Smooth muscle cell (in vitro differentiated cells): Measurements from ENCODE around the gene OR2T27. TPM values are rescaled to one million over a fixed set of nuclear protein-coding genes. Genes with fewer than 3 reads are reported as not detected.
"Not testable (repeated sequence)": the region's sequence is repeated elsewhere in the genome, so short reads cannot be mapped to it uniquely, and the experiment has no call there.

Source experiments
- DNase-seq: peaks from one replicate; lab custom pipeline; 2025; ENCODE audit not compliant: unreplicated experiment; lab: John Stamatoyannopoulos, UW
- H2AFZ ChIP-seq: fragments of 200-600 bp; sonication (generic); 2 replicates; pipeline ENCODE4 v1.6.0; 2016; ENCODE audit warnings: antibody characterized with exemption, low read depth, mild to moderate bottlenecking
- H3F3A ChIP-seq: fragments of 200-600 bp; sonication (generic); 2 replicates; pipeline ENCODE4 v1.6.0; 2017; ENCODE audit warnings: antibody characterized with exemption, low read depth
- H3K27ac ChIP-seq: fragments of 200-600 bp; sonication (generic); 2 replicates; pipeline ENCODE4 v1.5.1; 2016; ENCODE audit warnings: low read depth, mild to moderate bottlenecking
- H3K27me3 ChIP-seq: fragments of 200-600 bp; sonication (generic); 2 replicates; pipeline ENCODE4 v1.6.1; 2016; ENCODE audit warnings: low read depth, mild to moderate bottlenecking
- H3K36me3 ChIP-seq: fragments of 200-600 bp; sonication (generic); 2 replicates; pipeline ENCODE4 v1.5.1; 2016; ENCODE audit warnings: low read depth
- H3K4me1 ChIP-seq: fragments of 200-600 bp; sonication (generic); 2 replicates; pipeline ENCODE4 v1.5.1; 2016; ENCODE audit warnings: low read depth
- H3K4me2 ChIP-seq: fragments of 200-600 bp; sonication (generic); 2 replicates; pipeline ENCODE4 v1.6.0; 2016; ENCODE audit warnings: mild to moderate bottlenecking
- H3K4me3 ChIP-seq: fragments of 200-600 bp; sonication (generic); 2 replicates; pipeline ENCODE4 v1.5.1; 2016; ENCODE audit warnings: mild to moderate bottlenecking
- H3K79me2 ChIP-seq: fragments of 200-600 bp; sonication (generic); 2 replicates; pipeline ENCODE4 v1.6.0; 2016; ENCODE audit warnings: low read depth, mild to moderate bottlenecking
- H3K9ac ChIP-seq: fragments of 200-600 bp; sonication (generic); 2 replicates; pipeline ENCODE4 v1.6.0; 2016; ENCODE audit warnings: low read depth
- H3K9me3 ChIP-seq: fragments of 200-600 bp; sonication (generic); replicated peaks from 2 replicates; pipeline ENCODE4 v1.5.1; 2016; ENCODE audit warnings: low read depth
- H4K20me1 ChIP-seq: fragments of 200-600 bp; sonication (generic); 2 replicates; pipeline ENCODE4 v1.6.0; 2016; ENCODE audit warnings: low read depth
- CTCF ChIP-seq: fragments of 200-600 bp; sonication (generic); IDR thresholded peaks from 2 replicates; pipeline ENCODE4 v1.5.1; 2017; ENCODE audit warnings: borderline replicate concordance, mild to moderate bottlenecking, antibody characterized with exemption; ENCODE audit not compliant: insufficient read depth, poor library complexity, severe bottlenecking
- WGBS: methylation state at CpG from one replicate; pipeline ENCODE4 v1.1.7; 2016; ENCODE audit warnings: low lambda C conversion rate; 5-methylcytosine and 5-hydroxymethylcytosine counted together
- polyA plus RNA-seq: library from polyadenylated mRNA; unstranded; fragments of >200 nt; fragmentation: Nextera tagmentation; extraction: Ambion mirVana; gene quantifications from 2 replicates; pipeline ENCODE4 v1.2.1, GENCODE V29; 2016
- total RNA-seq: library from RNA; depleted of rRNA; stranded (reverse); fragments of >200 nt; gene quantifications from 2 replicates; pipeline ENCODE4 v1.2.3, GENCODE V29; 2014

The OR2T27 gene
- total and polyA plus RNA-seq, 2 experiments from 2014 or later: not detected

GRCh38 chr1:248686815-248687214, 31.5 kb upstream of the OR2T27 start:
- H2AFZ ChIP-seq: no peak overlapping the region
- no peaks in the 10 kb centered on the region for H3K36me3 ChIP-seq
- 54% methylated on average over 3 of the region's 3 CpGs for WGBS
- H3K79me2 ChIP-seq: no peaks in the 10 kb centered on the region
- no peaks in the 10 kb centered on the region for H3K27me3 ChIP-seq
- DNase-seq: no peak
- no peak overlapping the region for H3K4me3 ChIP-seq
- no peak overlapping the region for H3K9ac ChIP-seq
- no peaks in the 10 kb centered on the region for H3F3A ChIP-seq
- H3K4me1 ChIP-seq: no peaks in the 10 kb centered on the region
- H4K20me1 ChIP-seq: no peaks in the 10 kb centered on the region
- no peak for TF ChIP-seq CTCF
- no peak overlapping the region for H3K27ac ChIP-seq
- peaks cover 3% of the 10 kb centered on the region for H3K9me3 ChIP-seq
- no peak overlapping the region for H3K4me2 ChIP-seq

GRCh38 chr1:248681651-248682050, 26.3 kb upstream of the OR2T27 start:
- Histone ChIP-seq H3K9ac (no peak overlapping the region), H2AFZ (no peak overlapping the region), H3K4me2 (no peak overlapping the region), H3K4me1 (no peaks in the 10 kb centered on the region), H3K79me2 (no peaks in the 10 kb centered on the region), H3K9me3 (no peaks in the 10 kb centered on the region), H3K27ac (no peak overlapping the region), H3K27me3 (no peaks in the 10 kb centered on the region), H4K20me1 (no peaks in the 10 kb centered on the region), H3F3A (no peaks in the 10 kb centered on the region), H3K4me3 (no peak overlapping the region), H3K36me3 (no peaks in the 10 kb centered on the region)
- DNase-seq: no peak
- 75% methylated on average over 8 of the region's 8 CpGs for WGBS
- no peak for TF ChIP-seq CTCF

GRCh38 chr1:248670003-248670402, 14.7 kb upstream of the OR2T27 start:
- no peaks in the 10 kb centered on the region for H3F3A ChIP-seq
- 83% methylated on average over 1 of the region's 1 CpG for WGBS
- no peak overlapping the region for H3K9ac ChIP-seq
- H3K4me1 ChIP-seq: no peaks in the 10 kb centered on the region
- no peak overlapping the region for H3K27ac ChIP-seq
- H3K79me2 ChIP-seq: no peaks in the 10 kb centered on the region
- H3K27me3 ChIP-seq: no peaks in the 10 kb centered on the region
- DNase-seq: no peak
- TF ChIP-seq CTCF: no peak
- peaks cover 14% of the 10 kb centered on the region for H3K9me3 ChIP-seq
- H4K20me1 ChIP-seq: no peaks in the 10 kb centered on the region
- H3K4me3 ChIP-seq: no peak overlapping the region
- no peaks in the 10 kb centered on the region for H3K36me3 ChIP-seq
- H2AFZ ChIP-seq: no peak overlapping the region
- no peak overlapping the region for H3K4me2 ChIP-seq

- H4K20me1 ChIP-seq, H3K4me3 ChIP-seq, H3K27me3 ChIP-seq, DNase-seq, H3K79me2 ChIP-seq, H3F3A ChIP-seq, H3K9me3 ChIP-seq, H3K4me1 ChIP-seq, H2AFZ ChIP-seq, H3K4me2 ChIP-seq, H3K36me3 ChIP-seq, H3K9ac ChIP-seq, H3K27ac ChIP-seq: not testable (repeated sequence)
- WGBS: 61% methylated on average over 5 of the region's 5 CpGs
Observed at GRCh38 chr1:248663453-248664328, 8.4 kb upstream of the OR2T27 start.

- not testable (repeated sequence) for H3K4me1 ChIP-seq, H2AFZ ChIP-seq, H3K4me2 ChIP-seq, DNase-seq, H3K27me3 ChIP-seq, H3K79me2 ChIP-seq, H3K9ac ChIP-seq, H3K9me3 ChIP-seq, H4K20me1 ChIP-seq, H3F3A ChIP-seq, H3K27ac ChIP-seq, H3K4me3 ChIP-seq, H3K36me3 ChIP-seq
- 65% methylated on average over 6 of the region's 6 CpGs for WGBS
Observed at GRCh38 chr1:248656797-248657196, 1.5 kb upstream of the OR2T27 start.

GRCh38 chr1:248648770-248649536, 6.4 kb downstream of the OR2T27 start:
- WGBS: no CpG with 5 or more reads among the region's 1 CpG
- not testable (repeated sequence) for H4K20me1 ChIP-seq, H3K9me3 ChIP-seq

More at GRCh38 chr1:248648770-248649536, 6.4 kb downstream of the OR2T27 start:
- H3K27ac ChIP-seq, H3K27me3 ChIP-seq, H3K79me2 ChIP-seq, H3F3A ChIP-seq, H3K4me1 ChIP-seq, H3K4me3 ChIP-seq, H3K9ac ChIP-seq, H3K36me3 ChIP-seq, H3K4me2 ChIP-seq, DNase-seq, H2AFZ ChIP-seq: not testable (repeated sequence)
